Retinal pigment epithelial cell (primary cell): ENCODE data around the gene YJU2.
"Not testable (repeated sequence)": the region's sequence is repeated elsewhere in the genome, so short reads cannot be mapped to it uniquely, and the experiment has no call there.

Source experiments
- DNase-seq: peaks from one replicate; pipeline ENCODE4 v3.0.0-alpha.2; 2010; ENCODE audit warnings: low read depth
- H3K4me3 ChIP-seq: 2 replicates; pipeline ENCODE4 v1.5.1; 2011; ENCODE audit warnings: mild to moderate bottlenecking, low read length, control low read depth, moderate library complexity
- TF ChIP-seq, protein P1 (sequence below): conservative IDR thresholded peaks from 2 replicates; pipeline ENCODE4 v1.5.1; 2011; ENCODE audit warnings: low read depth, low read length, control low read depth, inconsistent platforms

YJU2 gene

DNA sequence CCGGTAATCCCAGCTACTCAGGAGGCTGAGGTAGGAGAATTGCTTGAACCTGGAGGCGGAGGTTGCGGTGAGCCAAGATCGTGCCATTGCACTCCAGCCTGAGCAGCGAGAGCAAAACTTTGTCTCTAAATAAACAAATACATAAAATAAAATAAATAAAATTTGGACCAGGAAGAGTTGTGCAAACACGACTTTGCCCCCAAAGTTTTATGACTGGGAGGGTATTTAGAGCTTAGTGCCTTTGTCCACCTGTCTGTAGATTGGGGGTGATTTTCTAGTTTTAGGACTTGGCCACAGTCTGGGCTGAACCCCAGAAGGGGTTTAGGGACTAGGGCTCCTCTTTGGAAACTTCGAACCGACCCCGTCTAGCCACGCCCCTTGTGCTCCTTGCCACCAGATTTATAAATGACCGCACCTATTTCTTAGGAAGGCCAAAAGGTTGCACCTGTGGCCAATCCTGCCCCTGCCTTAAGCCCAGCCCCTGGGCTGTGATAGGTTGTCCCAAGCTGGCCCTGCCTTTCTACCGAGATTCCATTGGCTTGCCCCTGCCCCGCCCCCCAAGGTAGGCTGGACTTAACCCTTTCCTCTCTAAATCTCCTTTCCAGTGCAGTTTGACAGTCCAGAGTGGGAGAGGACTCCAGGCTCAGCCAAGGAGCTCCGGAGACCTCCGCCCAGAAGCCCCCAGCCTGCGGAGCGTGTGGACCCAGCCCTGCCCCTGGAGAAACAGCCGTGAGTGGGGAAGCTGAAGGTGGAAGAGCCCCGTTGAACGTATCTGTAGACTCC is 37.5 kb downstream of the YJU2 start:
- no peak for DNase-seq
- H3K4me3 ChIP-seq: no peak overlapping the region
- TF ChIP-seq, protein P1, sequence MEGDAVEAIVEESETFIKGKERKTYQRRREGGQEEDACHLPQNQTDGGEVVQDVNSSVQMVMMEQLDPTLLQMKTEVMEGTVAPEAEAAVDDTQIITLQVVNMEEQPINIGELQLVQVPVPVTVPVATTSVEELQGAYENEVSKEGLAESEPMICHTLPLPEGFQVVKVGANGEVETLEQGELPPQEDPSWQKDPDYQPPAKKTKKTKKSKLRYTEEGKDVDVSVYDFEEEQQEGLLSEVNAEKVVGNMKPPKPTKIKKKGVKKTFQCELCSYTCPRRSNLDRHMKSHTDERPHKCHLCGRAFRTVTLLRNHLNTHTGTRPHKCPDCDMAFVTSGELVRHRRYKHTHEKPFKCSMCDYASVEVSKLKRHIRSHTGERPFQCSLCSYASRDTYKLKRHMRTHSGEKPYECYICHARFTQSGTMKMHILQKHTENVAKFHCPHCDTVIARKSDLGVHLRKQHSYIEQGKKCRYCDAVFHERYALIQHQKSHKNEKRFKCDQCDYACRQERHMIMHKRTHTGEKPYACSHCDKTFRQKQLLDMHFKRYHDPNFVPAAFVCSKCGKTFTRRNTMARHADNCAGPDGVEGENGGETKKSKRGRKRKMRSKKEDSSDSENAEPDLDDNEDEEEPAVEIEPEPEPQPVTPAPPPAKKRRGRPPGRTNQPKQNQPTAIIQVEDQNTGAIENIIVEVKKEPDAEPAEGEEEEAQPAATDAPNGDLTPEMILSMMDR: no peak

DNA sequence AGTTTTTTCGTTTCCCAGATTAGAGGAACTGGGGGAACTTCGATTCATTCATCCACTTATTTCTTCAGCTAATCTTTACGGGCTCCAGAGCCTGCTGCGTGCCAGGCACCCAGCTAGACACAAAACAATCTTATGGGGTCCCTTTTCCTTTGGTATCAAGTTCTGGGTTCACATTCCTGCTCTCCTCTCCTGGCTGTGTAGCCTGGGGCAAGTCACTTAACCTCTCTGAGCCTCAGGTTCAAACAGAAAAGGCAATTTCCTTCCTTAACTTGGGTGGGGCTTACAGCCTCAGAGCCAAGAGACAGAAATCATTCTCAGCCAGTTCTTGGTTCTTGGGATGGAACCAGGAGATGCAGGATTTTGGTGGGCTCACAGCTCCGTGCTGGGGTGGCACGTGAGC is 38.1 kb downstream of the YJU2 start:
- TF ChIP-seq, protein P1: no peak
- DNase-seq: no peak
- no peak overlapping the region for H3K4me3 ChIP-seq

DNA sequence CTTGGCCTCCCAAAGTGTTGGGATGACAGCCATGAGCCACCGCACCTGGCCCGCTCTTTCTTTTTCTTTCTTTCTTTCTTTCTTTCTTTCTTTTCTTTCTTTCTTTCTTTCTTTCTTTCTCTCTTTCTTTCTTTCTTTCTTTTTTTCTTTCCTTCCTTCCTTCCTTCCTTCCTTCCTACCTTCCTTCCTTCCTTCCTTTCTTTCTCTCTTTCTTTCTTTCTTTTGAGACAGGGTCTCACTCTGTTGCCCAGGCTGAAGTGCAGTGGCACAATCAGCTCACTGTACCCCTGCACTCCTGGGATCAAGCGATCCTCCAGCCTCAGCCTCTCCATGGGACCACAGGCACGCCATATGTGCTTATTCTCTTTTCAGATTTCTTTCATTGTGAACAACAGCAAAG is 39.3 kb downstream of the YJU2 start:
- not testable (repeated sequence) for H3K4me3 ChIP-seq, DNase-seq

DNA sequence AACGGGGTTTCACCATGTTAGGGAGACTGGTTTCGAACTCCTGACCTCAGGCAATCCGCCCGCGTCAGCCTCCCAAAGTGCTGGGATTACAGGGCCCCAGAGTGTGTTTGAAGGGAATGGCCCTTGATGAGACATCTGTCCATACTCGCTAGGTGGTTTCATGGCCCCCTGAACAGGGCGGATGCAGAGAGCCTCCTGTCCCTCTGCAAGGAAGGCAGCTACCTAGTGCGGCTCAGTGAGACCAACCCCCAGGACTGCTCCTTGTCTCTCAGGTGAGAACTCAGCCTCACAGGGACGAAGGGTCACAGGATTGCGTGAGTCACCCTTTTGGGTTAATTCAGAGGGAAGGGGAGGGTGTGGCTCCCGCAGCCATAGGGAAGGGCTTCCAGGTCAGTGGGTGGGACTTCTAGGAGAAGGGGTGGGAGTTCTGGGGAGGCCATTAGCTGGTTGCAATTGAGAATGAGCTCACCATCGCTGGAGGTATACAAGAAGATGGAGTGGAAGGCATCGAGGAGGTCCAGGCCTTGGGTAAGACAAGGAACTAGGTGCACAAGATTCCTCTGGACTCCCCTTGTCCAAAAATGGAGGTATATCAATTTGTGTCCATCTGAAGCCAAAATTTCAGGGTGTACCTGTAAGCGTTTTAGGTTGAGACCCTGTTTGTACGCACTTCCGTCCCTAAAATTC is 41.4 kb downstream of the YJU2 start:
- TF ChIP-seq, protein P1: no peak
- DNase-seq: no peak
- H3K4me3 ChIP-seq: no peak overlapping the region

DNA sequence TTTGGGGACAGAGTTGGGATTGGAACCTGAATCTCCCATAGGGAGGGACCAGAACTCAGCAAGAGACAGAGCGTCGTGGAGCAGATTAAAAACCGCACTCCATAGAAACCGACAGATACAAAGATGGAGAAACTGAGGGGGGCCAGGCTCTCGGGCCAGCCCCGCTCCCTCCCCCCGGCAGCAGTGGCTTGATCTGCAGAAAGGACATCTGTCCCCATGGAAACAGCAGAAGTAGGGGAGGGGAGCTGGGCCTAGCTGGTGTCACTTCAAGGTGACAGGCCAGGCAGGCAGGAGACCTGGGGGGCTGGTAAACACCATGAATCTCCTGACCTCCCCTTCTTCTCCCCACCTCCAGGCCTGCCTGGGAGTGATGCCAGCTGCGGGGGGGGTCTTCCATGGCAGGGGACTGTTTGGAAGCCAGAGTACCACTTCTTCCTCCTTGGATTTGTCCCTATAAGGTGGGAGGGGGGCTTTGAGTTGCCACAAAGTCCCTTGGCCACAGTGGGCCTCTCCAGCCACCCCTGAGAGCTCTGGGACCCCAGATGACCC is 44.4 kb downstream of the YJU2 start:
- no peak for DNase-seq
- TF ChIP-seq, protein P1: no peak
- no peak overlapping the region for H3K4me3 ChIP-seq

DNA sequence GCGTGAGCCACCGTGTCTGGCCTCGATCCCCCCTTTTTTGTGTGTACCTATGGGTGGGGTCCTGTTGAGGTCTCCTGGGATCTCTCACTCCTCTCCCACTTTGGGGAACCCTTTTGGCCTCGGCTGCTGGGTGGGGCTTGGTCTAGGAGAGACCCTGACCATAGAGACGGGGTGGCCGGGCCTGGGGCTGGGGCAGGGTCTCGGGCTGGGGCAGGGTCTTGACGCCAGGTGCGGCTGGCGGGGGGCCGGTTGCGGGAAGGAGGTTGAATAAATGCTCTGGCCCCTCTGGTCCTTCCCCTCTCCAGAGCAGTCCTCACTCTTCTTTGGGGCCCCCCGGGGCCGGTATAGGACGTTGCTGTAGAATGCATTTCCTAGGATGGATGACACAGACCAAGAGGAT is 45.6 kb downstream of the YJU2 start:
- TF ChIP-seq, protein P1: no peak
- no peak for DNase-seq
- H3K4me3 ChIP-seq: no peak overlapping the region

DNA sequence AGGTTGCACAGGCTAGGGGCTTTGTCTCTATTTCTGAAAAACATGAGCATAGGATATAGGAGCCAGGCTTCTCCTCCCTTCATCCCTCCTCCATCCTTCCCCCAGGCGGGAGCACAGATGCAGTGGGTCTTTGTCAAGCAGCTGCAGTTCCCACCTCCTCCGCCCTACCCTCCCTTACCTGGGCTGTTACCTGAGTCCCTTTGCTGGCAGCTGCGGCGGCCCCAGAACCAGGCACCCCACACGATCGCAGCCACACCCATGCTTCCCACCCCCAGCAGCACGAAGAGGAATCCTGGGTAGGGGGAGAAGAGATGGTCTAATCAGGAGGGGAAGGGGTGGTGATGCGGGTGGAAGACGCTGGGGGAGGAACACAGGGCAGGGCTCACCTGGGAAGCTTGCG is 47.5 kb downstream of the YJU2 start:
- no peak for DNase-seq
- H3K4me3 ChIP-seq: no peak overlapping the region

More for the DNA sequence above, 47.5 kb downstream of the YJU2 start:
- TF ChIP-seq, protein P1: no peak
